Ishikawa (cell line): ENCODE measurements around the gene FOXB1.

Experiments
- CEBPB ChIP-seq: IDR thresholded peaks from 2 replicates; pipeline ENCODE4 v1.6.1; 2012
- CREB1 ChIP-seq: IDR thresholded peaks from 2 replicates; pipeline ENCODE4 v1.6.1; 2012; ENCODE audit warnings: low read depth
- EGR1 ChIP-seq: IDR thresholded peaks from 2 replicates; pipeline ENCODE4 v1.6.1; 2012
- EP300 ChIP-seq: IDR thresholded peaks from 2 replicates; pipeline ENCODE4 v1.6.1; 2012; ENCODE audit warnings: borderline replicate concordance
- FOXM1 ChIP-seq: IDR thresholded peaks from 2 replicates; pipeline ENCODE4 v1.6.1; 2012; ENCODE audit warnings: low read depth, borderline replicate concordance
- NFIC ChIP-seq: IDR thresholded peaks from 2 replicates; pipeline ENCODE4 v1.6.1; 2012
- RAD21 ChIP-seq: IDR thresholded peaks from 2 replicates; pipeline ENCODE4 v1.6.1; 2012; ENCODE audit warnings: low read depth
- REST ChIP-seq: IDR thresholded peaks from 2 replicates; pipeline ENCODE4 v1.6.1; 2012; ENCODE audit warnings: low read depth, mild to moderate bottlenecking
- TAF1 ChIP-seq: IDR thresholded peaks from 2 replicates; pipeline ENCODE4 v1.6.1; 2012; ENCODE audit warnings: low read depth, mild to moderate bottlenecking
- TCF12 ChIP-seq: IDR thresholded peaks from 2 replicates; pipeline ENCODE4 v1.6.1; 2012; ENCODE audit warnings: low read depth
- TEAD4 ChIP-seq: IDR thresholded peaks from 2 replicates; pipeline ENCODE4 v1.6.1; 2012
- USF1 ChIP-seq: IDR thresholded peaks from 2 replicates; pipeline ENCODE4 v1.6.1; 2012
- YY1 ChIP-seq: IDR thresholded peaks from 2 replicates; pipeline ENCODE4 v1.6.1; 2012; ENCODE audit warnings: low read depth
- ZBTB7A ChIP-seq: IDR thresholded peaks from 2 replicates; pipeline ENCODE4 v1.6.1; 2012; ENCODE audit warnings: low read depth
- TF ChIP-seq, protein P1 (sequence below): IDR thresholded peaks from 2 replicates; pipeline ENCODE4 v1.6.1; 2012

FOXB1 gene

DNA sequence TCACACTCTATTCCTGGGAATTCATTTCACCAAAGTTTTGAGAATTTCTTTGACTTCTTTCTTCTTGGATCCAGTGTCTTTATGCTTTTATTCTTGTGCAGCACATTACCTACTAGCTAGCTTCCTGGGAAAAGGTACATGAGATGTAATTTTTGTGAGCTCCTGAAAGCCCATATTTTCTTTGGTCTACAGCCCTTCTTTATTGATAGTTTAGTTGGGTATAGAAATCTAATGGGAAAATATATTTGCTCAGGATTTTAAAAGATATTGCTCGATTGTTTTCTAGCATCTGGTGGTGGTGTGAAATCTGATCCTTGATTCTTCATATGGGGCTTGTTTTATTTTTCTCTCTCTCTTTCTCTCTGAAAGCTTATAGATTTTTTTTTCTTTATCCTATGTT lies 45.8 kb downstream of the FOXB1 start:
- TF ChIP-seq CREB1 = no peak
- no peak for TF ChIP-seq REST
- no peak for TF ChIP-seq TAF1
- no peak for TF ChIP-seq TCF12
- no peak for TF ChIP-seq ZBTB7A
- no peak for TF ChIP-seq CEBPB
- TF ChIP-seq EP300 = no peak
- TF ChIP-seq NFIC = no peak
- no peak for TF ChIP-seq FOXM1
- TF ChIP-seq RAD21 = no peak
- no peak for TF ChIP-seq TEAD4
- TF ChIP-seq, protein P1, sequence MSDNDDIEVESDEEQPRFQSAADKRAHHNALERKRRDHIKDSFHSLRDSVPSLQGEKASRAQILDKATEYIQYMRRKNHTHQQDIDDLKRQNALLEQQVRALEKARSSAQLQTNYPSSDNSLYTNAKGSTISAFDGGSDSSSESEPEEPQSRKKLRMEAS = no peak
- no peak for TF ChIP-seq EGR1
- TF ChIP-seq YY1 = no peak
- TF ChIP-seq USF1 = no peak

GRCh38 chr15:60052796-60053195 lies 48.7 kb downstream of the FOXB1 start:
- TF ChIP-seq USF1 = no peak
- TF ChIP-seq RAD21 = no peak
- TF ChIP-seq TAF1 = no peak
- no peak for TF ChIP-seq TCF12
- no peak for TF ChIP-seq YY1
- no peak for TF ChIP-seq EP300
- no peak for TF ChIP-seq NFIC
- TF ChIP-seq TEAD4 = no peak
- no peak for TF ChIP-seq ZBTB7A
- TF ChIP-seq REST = no peak
- TF ChIP-seq EGR1 = no peak

DNA sequence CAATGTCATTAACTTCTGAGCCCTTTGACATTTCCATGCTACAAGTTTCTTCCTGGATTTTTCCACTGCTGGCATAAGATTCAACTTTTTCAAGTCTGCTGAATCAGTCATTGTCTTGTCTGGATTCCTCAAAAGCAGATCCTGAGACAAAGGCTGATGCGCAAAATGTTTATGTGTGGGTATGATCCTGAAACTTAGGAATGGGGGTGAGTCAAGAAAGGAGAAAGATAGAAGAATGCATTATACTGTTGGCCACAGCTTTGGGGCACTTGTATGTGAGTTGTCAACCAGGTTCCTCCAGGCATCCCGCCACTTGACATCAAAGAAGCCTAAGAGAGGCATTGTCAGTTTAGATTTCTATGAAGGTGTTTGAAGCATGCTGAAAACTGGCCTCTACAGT lies 50.4 kb downstream of the FOXB1 start:
- TF ChIP-seq ZBTB7A (no peak), REST (no peak), CEBPB (no peak), TAF1 (no peak), TEAD4 (no peak), TCF12 (no peak), USF1 (no peak), NFIC (no peak), EP300 (no peak), FOXM1 (no peak), YY1 (no peak), RAD21 (no peak), EGR1 (no peak), CREB1 (no peak)
- TF ChIP-seq, protein P1 = no peak
